COLO668 (cell line): ENCODE results near the gene KBTBD4.
"Not testable (repeated sequence)": the region's sequence is repeated elsewhere in the genome, so short reads cannot be mapped to it uniquely, and the experiment has no call there.

ENCODE experiments used
- DNase-seq: peaks from one replicate; lab custom pipeline; 2025; ENCODE audit not compliant: unreplicated experiment; lab: John Stamatoyannopoulos, UW

The KBTBD4 gene

DNA sequence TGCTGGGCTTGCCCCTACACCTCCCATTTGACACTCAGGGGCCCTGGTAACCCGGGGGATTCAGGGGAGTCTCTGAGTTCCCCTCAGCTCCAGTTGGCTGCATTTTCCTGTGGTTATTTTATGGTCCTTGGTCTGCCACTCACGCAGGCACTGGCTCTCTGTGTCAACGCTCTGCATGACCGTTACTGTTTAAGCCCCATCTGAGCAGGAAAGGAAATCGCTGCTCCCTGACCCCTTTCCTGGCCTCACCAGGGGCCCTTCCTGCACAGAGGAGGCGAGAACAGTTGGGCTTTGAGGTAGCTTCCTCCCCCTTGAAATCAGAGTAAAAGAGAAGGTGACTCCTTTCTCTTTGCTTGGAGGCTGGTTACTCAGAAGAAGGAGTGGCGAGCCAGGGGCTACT is 13.0 kb upstream of the KBTBD4 start:
- no peak for DNase-seq

DNA sequence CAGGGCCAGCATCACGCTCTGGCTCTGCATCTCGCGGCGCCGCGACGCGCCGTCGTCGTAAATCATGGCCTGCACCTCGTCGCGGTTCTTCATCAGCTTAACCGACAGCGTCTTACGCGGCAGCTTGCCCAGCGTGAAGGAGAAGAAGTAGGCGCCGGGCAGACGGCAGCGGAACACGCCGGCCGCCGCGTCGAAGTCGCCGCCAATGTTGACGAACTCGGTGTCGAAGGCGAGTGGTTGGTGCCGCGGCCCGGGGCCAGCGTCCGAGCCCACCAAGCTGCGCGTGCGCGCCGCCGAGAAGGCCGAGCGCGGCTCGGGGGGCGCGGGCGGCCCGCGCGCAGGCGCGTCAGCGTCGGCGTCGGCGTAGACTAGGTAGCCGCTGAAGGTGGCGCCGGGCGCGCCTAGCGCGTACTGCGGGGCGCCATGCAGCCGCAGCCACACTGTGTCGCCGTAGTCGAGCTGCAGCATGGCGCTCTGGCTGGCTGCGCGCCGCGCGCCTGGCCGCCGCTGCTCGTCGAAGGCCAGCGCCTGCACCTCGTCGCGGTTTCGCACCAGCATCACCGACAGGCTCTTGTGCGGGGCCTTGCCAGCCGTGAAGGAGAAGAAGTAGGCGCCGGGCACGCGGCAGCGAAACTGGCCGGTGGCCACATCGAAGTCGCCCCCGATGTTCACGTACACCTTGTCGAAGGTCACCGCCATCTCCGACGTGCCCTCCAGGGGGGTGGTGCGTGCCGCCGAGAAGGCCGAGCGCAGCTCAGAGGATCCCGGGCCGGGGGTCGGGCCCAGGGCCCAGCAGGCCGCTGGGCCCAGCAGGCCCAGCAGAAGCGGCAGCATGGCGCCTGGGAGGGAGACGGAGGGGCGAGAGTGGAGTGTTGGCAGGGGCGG is 11.4 kb upstream of the KBTBD4 start:
- DNase-seq: no peak

DNA sequence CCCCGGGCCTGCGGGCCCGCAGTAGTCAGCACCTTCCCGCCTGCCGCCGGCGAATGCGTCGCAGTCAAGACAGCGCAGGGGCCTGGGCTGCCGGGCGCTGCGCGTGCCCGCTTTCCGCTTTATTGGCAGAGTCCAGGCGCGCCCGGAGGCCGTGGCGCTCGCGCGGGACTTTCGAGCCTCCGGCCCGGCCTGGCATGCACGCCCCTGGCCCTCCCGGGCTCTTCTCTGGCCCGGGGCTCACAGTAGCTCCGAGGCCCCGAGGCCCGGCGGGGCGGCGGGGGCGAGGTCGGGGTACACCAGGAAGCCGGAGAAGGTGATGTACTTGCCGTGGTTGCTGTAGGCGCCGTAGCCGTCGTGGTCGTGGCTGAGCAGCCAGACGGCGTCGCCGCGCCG is 10.8 kb upstream of the KBTBD4 start:
- no peak for DNase-seq

DNA sequence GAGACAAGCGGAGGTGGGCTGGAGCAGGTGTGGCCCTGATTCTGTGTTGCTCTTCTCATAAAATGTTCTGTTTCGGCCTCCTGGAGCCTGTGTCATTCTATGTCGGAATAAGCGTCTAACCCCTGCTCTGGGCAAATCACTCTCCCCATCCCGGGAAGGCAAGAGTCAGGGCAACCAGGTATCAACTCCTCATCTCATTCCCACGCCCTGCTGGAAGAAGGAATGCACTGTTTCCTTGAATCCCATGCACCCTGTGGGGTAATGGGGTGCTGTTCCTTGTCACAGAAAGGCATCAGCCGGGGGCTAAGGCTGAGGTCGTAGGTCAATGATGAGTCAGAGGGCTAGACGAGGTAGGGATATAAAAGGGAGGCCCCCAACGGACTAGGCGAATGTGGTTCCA is 10.3 kb upstream of the KBTBD4 start:
- no peak for DNase-seq

DNA sequence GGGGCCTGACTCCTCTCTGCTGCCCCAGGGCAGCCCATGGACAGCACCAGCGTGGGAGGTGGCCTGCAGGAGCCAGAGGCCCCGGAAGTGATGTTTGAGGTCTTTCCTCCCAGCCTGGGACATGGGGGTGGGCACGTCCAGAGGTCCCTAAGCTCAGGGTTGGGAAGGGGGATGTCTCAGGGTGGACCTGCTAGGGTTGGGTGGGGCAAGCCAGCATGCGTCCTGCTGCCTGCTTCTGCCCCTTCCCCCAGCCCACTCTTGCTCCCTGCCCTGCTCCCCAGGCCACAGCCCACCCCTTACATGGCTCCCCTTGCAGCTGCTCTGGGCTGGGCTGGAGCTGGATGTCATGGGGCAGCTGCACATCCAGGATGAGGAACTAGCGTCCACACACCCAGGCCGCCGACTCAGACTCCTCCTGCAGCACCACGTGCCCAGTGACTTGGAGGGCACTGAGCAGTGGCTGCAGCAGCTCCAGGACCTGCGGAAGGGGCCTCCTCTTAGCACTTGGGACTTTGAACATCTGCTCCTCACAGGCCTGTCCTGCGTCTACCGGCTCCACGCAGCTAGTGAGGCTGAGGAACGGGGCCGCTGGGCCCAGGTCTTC is 9.1 kb upstream of the KBTBD4 start:
- DNase-seq: no peak

DNA sequence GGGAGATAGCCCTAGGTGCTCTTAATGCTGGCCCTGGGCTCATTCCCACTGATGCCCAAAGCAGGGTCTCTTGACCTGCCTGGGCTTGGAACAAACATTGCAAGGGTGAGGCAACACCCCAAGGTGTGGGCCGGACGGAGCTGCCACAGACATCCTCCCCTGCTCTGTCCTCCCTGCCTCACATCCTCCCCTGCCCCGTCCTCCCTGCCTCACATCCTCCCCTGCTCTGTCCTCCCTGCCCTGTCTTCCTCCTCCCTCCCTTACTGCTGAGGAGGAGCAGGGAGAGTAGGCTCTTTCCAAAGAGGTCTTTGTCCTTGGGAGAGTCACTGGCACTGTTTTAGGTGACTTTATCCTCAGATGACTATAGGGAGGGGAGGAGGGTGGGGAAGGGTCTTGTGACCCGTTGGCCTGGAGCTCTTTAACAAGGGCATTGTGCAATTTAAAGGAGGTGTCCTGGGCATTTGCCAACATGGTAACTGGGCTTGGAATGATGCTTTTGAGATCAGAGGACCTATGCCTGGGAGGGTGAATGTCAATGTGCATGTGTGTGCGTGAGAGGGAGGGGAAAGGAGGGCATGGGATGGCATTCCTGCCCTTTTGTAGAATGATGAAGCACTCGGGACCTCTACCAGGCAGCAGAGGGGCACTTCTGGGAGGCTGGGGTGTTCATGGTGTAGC is 8.4 kb upstream of the KBTBD4 start:
- no peak for DNase-seq

DNA sequence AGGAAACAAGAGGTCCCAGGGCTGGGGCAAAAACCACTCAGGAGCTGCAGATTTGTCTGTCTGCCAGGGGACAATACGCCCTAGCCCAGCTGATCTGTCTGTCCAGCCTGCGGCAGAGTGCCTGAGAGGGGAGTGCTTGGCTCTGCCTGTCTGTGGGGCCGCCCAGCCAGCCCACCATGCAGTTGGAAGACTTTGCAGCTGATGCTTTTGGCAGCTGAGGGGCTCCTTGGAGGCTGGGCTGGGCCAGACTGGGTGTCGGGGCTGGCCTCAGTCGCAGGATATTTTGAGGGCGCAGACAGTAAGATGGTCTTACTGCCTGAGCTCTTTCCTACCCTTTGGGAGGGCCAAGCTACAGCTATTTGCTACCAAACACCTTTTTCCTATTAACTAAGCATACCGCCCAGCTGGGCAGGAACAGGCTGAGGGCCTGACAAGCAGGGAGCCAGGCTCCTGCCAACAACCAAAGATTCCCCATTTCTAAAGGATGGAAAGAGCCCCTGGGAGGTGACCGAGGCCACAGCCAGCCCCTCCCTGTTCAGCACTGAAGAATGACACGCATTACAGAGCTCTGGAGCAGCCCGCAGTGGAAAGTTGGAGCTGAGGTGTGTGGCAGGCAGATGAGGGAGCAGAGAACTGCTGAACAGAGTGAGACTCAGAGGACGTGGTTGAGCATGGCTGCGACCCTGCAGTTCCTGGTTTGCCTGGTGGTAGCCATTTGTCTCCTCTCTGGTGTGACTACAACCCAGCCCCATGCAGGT is 7.5 kb upstream of the KBTBD4 start, which contains the start of gene FAM180B:
Gene FAM180B, plus strand, starts transcription at position 581 of the 758 bp plus-strand sequence. Its CDS starts 91 bp downstream, at position 672.
- no peak for DNase-seq

DNA sequence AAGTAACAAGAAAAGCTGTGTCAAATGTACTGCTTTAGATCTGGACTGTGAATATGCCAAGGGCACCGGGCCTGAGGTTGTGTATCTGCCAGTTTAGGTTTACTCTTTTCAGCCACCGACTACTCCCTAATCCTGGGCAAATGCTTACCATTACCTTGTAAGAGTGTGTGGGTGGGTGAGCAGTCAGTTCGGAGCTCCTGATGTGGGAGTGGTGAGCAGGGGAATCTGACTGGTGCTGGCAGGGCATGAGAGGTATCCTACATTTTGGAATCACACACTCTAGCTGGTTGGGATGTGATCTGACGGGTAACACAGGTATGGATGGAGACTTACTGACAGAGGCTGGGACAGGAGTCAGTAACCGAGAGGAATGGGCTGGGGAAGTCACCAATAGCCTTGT is 5.1 kb upstream of the KBTBD4 start:
- DNase-seq: no peak

DNA sequence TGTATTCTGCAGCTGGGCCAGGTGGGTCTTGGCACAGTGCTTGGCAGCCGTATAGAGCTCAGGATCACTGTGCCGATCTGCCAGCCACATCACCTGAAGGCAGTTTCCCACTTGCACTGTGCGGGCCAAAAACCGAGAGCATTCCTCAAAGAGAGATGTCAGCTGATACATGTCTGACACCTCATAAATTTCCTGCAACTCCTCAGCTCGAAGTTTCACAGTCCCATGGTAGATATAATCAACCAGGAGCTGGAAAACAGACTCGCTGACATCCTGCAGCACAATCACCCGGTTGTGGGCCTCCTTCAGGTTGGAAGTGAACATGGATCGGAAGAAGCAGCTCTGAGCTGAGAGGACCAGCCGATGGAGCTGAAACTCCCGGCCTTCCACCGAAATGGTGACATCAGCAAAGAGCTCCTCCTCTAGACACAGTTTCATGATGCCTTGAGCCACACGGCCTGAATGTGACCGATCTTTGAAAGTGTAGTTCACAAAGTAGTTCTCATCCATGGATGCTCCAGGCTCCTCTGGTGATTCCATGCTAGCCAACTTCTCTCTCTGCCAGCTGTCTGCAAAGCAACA is 1.2 kb downstream of the KBTBD4 start:
- DNase-seq: no peak

DNA sequence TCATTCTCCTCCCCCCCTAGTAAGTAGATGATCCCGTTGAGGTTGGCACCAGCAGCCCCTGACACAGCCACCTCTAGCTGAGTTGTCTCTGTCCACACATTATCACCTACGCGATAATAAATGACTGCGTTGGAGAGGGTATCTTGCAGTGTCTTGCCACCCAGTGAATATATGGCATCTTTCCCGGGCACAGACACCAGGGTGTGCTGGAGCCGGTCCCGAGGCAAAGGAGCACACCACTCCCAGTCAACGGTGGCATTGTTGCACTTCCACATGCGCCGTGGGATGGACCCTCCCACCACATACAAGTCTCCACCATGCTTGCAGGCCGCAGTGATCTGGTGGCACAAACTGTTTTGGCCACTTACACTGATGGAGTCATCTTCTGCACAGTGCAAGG is 5.4 kb downstream of the KBTBD4 start:
- DNase-seq: no peak

DNA sequence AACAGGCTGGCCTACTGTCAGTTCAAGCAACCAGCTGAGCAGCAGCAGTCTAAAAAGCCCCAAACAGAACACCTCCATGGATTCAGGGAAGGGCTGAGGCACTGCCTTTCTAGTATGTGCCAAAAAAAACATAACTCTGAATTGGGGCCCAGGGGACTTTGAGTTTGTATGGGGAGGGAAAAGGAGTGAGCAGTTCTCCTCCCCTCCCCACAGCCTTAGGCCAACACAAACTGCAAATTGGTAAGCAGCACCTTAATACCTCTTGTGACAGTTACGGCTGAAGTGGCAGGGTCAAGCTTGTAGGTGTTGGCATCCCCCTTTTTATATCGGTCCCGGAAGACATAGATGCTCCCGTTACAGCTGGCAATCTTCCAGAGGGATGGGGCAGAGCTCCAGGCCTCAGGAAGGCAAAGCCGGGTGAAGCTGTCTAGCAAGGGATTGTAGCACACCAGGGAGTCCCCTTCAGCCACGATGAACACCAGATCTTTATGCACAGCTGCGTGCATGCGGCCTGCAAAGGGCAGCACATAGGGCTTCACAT is 6.0 kb downstream of the KBTBD4 start:
- no peak for DNase-seq

DNA sequence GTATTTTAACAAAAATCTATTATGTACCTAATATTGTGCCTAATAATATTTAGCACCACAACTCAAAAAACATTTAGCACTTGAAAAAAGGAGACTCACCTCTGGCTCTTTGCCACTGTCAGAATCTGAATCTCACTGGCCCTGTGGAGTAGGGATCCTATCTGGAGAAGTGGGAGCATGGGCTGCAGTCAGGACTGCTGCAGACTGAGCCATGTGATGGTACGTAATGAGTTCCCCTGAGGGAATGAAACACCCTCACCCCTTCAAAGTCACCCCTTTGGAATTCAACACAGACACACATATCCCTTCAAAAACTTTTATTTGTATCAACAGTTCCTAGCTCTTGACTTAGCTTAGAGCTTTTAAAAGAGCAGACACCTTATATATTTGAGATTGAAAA is 6.9 kb downstream of the KBTBD4 start:
- DNase-seq: no peak

DNA sequence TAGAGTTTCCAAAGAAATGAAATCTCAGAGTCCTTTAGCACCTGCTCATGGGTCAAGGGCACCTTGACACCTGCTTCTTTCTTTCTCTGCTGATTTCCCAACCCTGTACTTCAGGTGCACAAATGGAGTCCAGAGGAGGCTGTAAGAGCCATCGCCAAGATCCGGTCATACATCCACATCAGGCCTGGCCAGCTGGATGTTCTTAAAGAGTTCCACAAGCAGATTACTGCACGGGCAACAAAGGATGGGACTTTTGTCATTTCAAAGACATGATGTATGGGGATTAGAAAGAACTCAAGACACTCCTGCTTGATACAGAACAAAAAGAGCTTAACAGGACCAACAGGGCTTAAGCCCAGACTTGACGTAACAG is 7.4 kb downstream of the KBTBD4 start:
- DNase-seq: no peak

DNA sequence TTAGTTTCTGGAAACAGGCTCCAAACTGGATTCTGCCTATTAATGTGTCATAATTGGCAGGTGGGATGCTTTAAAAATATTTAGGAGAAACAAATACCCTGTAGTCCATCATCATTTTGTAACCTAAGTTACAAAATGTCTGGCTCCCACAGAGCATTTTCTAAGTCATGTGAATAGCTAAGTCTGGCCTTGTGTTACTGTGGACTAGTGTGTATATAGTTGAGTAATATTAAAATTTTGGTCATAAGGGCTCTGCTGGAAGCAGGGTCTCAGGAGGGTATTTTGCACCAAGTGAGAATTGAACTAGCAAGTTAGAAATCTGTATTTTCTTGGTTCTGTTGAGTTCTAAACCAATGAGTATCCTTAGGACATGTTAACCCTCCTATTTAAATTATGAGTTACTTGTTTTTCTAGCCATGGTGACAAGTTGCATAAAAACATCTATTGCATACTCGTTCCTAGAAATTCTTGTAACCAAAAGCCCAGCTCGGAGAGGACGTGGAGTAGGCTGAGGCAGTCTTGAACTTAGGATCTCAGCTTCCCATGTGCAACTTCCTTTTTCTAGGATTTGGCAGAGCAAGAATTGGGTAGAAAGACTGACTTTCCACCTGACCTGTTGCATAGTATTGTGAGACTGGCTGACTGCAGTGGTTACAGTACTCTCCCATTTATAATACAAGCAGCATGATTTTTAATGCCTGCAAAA is 8.0 kb downstream of the KBTBD4 start:
- no peak for DNase-seq

DNA sequence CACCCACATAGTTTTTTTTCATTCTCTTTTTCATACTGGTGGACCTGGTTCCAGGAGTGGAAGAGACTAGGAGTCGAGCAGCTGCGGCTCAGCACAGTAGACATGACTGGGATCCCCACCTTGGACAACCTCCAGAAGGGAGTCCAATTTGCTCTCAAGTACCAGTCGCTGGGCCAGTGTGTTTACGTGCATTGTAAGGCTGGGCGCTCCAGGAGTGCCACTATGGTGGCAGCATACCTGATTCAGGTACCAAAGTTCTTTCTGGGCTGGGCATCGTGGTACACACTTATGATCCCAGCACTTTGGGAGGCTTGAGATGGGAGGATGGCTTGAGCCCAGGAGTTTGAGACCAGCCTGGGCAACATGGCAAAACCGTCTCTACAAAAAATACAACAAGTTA is 9.1 kb downstream of the KBTBD4 start:
- no peak for DNase-seq

DNA sequence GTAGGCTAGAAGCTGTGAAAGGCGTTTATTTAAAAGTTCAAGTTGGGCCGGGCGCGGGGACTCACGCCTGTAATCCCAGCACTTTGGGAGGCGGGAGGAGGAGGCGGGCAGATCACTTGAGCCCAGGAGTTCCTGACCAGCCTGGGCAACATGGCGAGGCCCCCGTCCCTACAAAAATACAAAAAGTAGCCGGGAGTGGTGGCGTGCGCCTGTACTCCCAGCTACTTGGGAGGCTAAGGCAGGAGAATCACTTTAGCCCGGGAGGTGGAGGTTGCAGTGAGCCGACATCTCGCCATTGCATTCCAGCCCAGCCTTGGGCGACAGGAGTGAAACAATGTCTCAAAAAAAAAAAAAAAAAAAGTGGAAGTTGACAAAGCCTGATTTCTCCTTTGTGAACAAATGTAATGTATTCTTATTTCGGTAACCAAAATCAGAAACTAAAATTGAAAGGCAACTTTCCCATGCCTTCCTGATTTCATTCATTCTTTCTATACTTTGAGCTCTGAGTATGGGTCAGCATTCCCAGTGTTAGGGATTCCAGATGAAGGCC is 12.5 kb downstream of the KBTBD4 start:
- no peak for DNase-seq

DNA sequence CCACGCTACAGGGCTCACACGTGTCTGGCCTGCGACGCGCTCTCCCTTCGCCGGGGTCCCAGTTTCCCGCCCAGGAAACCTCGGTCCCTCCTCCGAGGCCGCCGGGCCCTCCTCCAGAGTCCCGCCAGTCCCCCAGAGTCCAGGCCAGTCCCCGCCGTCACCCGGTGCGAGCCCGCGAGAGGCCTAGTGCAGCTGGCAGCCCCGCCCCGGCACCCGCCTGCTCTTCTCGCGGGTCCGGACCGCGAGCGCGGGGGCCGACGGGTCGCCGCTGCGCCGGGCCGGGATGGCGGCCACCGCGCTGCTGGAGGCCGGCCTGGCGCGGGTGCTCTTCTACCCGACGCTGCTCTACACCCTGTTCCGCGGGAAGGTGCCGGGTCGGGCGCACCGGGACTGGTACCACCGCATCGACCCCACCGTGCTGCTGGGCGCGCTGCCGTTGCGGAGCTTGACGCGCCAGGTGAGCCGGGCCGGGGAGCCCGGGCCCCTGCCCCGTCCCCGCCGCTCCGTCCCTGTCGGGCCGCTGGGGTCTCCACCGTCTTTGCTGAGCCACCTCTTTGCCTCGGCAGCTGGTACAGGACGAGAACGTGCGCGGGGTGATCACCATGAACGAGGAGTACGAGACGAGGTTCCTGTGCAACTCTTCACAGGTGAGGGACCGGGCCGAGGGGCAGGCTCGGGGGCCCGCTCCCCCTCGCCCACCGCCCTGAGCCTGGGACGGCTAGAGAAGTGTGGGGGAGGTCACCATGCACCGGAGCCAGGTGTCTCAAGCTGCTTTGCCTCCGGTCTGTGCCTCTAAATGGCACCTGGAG is 13.2 kb downstream of the KBTBD4 start, which contains the start of gene PTPMT1:
Gene PTPMT1, plus strand, starts transcription at position 260 of the 809 bp plus-strand sequence. Its CDS starts 24 bp downstream, at position 284.
- peak; percentile 92 for DNase-seq

DNA sequence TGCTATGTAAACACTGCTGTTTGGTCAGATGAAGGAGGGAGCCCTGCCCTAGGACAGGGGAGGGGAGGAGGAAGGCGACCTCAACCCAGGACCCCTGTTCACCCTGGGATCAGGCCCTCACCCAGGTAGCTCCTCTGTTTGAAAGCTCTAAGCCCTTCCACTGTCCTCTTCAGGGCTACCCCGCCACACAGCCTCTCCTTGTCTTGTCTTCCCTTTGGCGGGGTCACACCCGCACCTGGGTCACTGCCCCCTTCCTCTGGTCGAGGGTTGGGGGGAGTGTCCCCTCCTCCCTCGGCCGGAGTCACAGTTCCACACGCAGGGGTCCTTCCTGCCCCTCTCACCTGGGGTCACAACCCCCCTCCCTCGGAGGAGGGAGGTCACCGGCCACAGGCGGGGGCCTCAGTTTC is 13.8 kb downstream of the KBTBD4 start:
- DNase-seq: no peak

DNA sequence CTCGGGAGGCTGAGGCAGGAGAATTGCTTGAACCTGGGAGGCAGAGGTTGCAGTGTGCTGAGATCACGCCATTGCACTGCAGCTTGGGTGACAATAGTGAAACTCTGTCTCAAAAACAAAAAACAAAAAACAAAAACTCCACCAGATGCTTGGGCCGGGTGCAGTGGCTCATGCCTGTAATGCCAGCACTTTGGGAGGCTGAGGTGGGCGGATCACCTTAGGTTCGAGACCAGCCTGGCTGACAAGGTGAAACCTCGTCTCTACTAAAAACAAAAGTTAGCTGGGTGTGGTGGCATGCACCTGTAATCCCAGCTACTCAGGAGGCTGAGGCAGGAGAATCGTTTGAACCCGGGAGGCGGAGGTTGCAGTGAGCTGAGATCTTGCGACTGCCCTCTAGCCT is 14.4 kb downstream of the KBTBD4 start:
- DNase-seq: not testable (repeated sequence)
